ENCODE results near the gene GLCCI1. TPM values are rescaled to one million over a fixed set of nuclear protein-coding genes. Genes with fewer than 3 reads are reported as not detected.

GLCCI1 gene
- total and polyA plus RNA-seq, 2 of the 8 experiments (the other 6 are each of a cell fraction or from before 2014, with no cell fraction given): 12.4 to 27.7 TPM

- H3K4me2 ChIP-seq (ENCODE audit: insufficient read depth in 1 of 2, low read depth in 2 of 2, low read length in 2 of 2): no peak overlapping the region
- WGBS, 2 experiments (ENCODE audit: extremely low coverage in 1 of 2, insufficient coverage in 1 of 2, insufficient read length in 1 of 2, insufficient replicate concordance in 2 of 2, low coverage in 1 of 2, low lambda C conversion rate in 2 of 2, missing lambda C conversion rate in 1 of 2): 98% methylated on average over 3 of the region's 3 CpGs; no CpG with 5 or more reads in 1 of the 2 experiments
- no peaks in the 10 kb centered on the region; a peak in 1 of 8 replicates for H3K36me3 ChIP-seq (ENCODE audit: control insufficient read depth in 2 of 4, insufficient read depth in 4 of 4, low read length in 3 of 4)
- H3K18ac ChIP-seq (ENCODE audit: extremely low read depth, low read length): no peak overlapping the region
- H2BK15ac ChIP-seq (ENCODE audit: low read length): no peak overlapping the region
- no peak overlapping the region for H2BK12ac ChIP-seq (ENCODE audit: low read depth, low read length)
- CTCF ChIA-PET (ENCODE audit: partially characterized antibody): no interaction called here
- H4K91ac ChIP-seq (replicated peaks; ENCODE audit: insufficient read length, low read length): no peak overlapping the region
- H3K14ac ChIP-seq (ENCODE audit: insufficient read length): no peak overlapping the region
- H3K23me2 ChIP-seq (ENCODE audit: low read depth, low read length): no peaks in the 10 kb centered on the region; the same call in 1 of the 2 replicates
- H3K23ac ChIP-seq (ENCODE audit: insufficient read length): no peak overlapping the region
- no peaks in the 10 kb centered on the region for H3K9me3 ChIP-seq (ENCODE audit: insufficient read depth in 2 of 2, low read depth in 1 of 2, low read length in 1 of 2)
- H4K20me1 ChIP-seq (replicated peaks in 1 of 2; ENCODE audit: control insufficient read depth in 1 of 2, insufficient read depth in 2 of 2, low read length in 2 of 2): no peaks in the 10 kb centered on the region
- FAIRE-seq (no peak), DNase-seq (ENCODE audit: low read depth in 1 of 2, low spot score in 2 of 2) (no peak)
- no peak overlapping the region for H2AK5ac ChIP-seq (ENCODE audit: low read depth, low read length)
- no peak overlapping the region for H2BK20ac ChIP-seq (ENCODE audit: low read length)
- no peak overlapping the region for H3K27ac ChIP-seq (ENCODE audit: low read depth, low read length)
- H3K79me2 ChIP-seq (ENCODE audit: control insufficient read depth in 1 of 2, insufficient read depth in 2 of 2, low read length in 2 of 2): no peaks in the 10 kb centered on the region
- H3K4me1 ChIP-seq (replicated peaks in 1 of 4; ENCODE audit: control insufficient read depth in 3 of 4, insufficient read depth in 4 of 4, low read length in 3 of 4): no peaks in the 10 kb centered on the region
- no peak overlapping the region for H3K4me3 ChIP-seq (ENCODE audit: extremely low read depth in 1 of 4, insufficient read depth in 2 of 4, low read depth in 3 of 4, low read length in 4 of 4)
- H3K4ac ChIP-seq (replicated peaks; ENCODE audit: insufficient read length, low read depth, low read length): no peak overlapping the region
- H2BK120ac ChIP-seq (replicated peaks; ENCODE audit: low read depth, low read length): no peak overlapping the region
- H4K8ac ChIP-seq (ENCODE audit: extremely low read depth, insufficient read depth, low read length): no peak overlapping the region
- POLR2A ChIA-PET (ENCODE audit: partially characterized antibody): interaction anchor here (1.2 kb wide), 1 partner anchor 9 kb away, joined by 3 read pairs; no protein-coding TSS in a partner anchor
- H2AFZ ChIP-seq (ENCODE audit: low read length): no peak overlapping the region
- H3K56ac ChIP-seq (replicated peaks; ENCODE audit: insufficient read length, low read depth, low read length): no peak overlapping the region
- H3K27me3 ChIP-seq (replicated peaks in 1 of 4; ENCODE audit: control insufficient read depth in 3 of 4, extremely low read depth in 1 of 4, insufficient read depth in 3 of 4, low read length in 3 of 4): no peaks in the 10 kb centered on the region
- H3K9ac ChIP-seq (replicated peaks in 1 of 4; ENCODE audit: extremely low read depth in 1 of 4, low read depth in 3 of 4, low read length in 3 of 4): no peak overlapping the region
- no peak overlapping the region for H2BK5ac ChIP-seq (ENCODE audit: low read depth, low read length)
- no peak overlapping the region for H4K5ac ChIP-seq (ENCODE audit: insufficient read length, low read depth, low read length)
- no peaks in the 10 kb centered on the region for H3K79me1 ChIP-seq (ENCODE audit: low read depth, low read length)
- TF ChIP-seq BRCA1 (IDR thresholded peaks at IDR 0.05; ENCODE audit: low read depth, low read length): no peak
- no peak for TF ChIP-seq RBBP5 (IDR thresholded peaks at IDR 0.05; ENCODE audit: borderline replicate concordance, low read depth, low read length)
- TF ChIP-seq KDM5A (IDR thresholded peaks at IDR 0.05; ENCODE audit: low read length): no peak
Observed at GRCh38 chr7:8135417-8135816, 166.8 kb downstream of the GLCCI1 start.
